ENCODE measurements around the gene CKM.
"Not testable (repeated sequence)": the region's sequence is repeated elsewhere in the genome, so short reads cannot be mapped to it uniquely, and the experiment has no call there.

The CKM gene

GRCh38 chr19:45340899-45341453 is 18.3 kb upstream of the CKM start:
- Histone ChIP-seq H3K4me1 (ENCODE audit: low read length) (peaks cover 3% of the 10 kb centered on the region; the same call in 1 of the 2 replicates), H3K36me3 (replicated peaks; ENCODE audit: low read depth, low read length) (no peaks in the 10 kb centered on the region), H2AFZ (ENCODE audit: low read depth, low read length) (no peak overlapping the region), H3K4me3 (ENCODE audit: low read length) (no peak overlapping the region), H3K9me3 (ENCODE audit: insufficient read depth, low read length) (no peaks in the 10 kb centered on the region), H3K27ac (ENCODE audit: low read length) (no peak overlapping the region), H4K20me1 (ENCODE audit: insufficient read depth, low read length) (no peaks in the 10 kb centered on the region), H3K27me3 (ENCODE audit: low read depth, low read length) (no peaks in the 10 kb centered on the region), H3K4me2 (ENCODE audit: low read length) (no peak overlapping the region), H3K79me2 (ENCODE audit: low read length) (no peaks in the 10 kb centered on the region), H3K9ac (ENCODE audit: low read length) (no peak overlapping the region)
- no peak for TF ChIP-seq EZH2phosphoT487 (IDR thresholded peaks at IDR 0.05; ENCODE audit: low read depth)
- no peak for TF ChIP-seq CTCF (IDR thresholded peaks at IDR 0.05; ENCODE audit: low read depth, low read length)

GRCh38 chr19:45340232-45340898 is 17.7 kb upstream of the CKM start, which contains the start of gene KLC3:
KLC3 (plus strand) TSS chr19:45340750; CDS start chr19:45345542, 4,792 bp downstream.
- Histone ChIP-seq H3K4me1 (ENCODE audit: low read length) (peaks cover 3% of the 10 kb centered on the region; the same call in 1 of the 2 replicates), H3K9me3 (ENCODE audit: insufficient read depth, low read length) (no peaks in the 10 kb centered on the region), H4K20me1 (ENCODE audit: insufficient read depth, low read length) (no peaks in the 10 kb centered on the region), H3K79me2 (ENCODE audit: low read length) (no peaks in the 10 kb centered on the region), H3K27ac (ENCODE audit: low read length) (no peak within 1 kb of the TSS), H3K9ac (ENCODE audit: low read length) (no peak within 1 kb of the TSS), H3K4me2 (ENCODE audit: low read length) (no peak within 1 kb of the TSS), H3K36me3 (replicated peaks; ENCODE audit: low read depth, low read length) (no peaks in the 10 kb centered on the region), H3K4me3 (ENCODE audit: low read length) (no peak within 1 kb of the TSS), H3K27me3 (ENCODE audit: low read depth, low read length) (no peaks in the 10 kb centered on the region), H2AFZ (ENCODE audit: low read depth, low read length) (no peak within 1 kb of the TSS)
- TF ChIP-seq EZH2phosphoT487 (IDR thresholded peaks at IDR 0.05; ENCODE audit: low read depth) (no peak), CTCF (IDR thresholded peaks at IDR 0.05; ENCODE audit: low read depth, low read length) (no peak)

GRCh38 chr19:45339629-45340028 is 17.0 kb upstream of the CKM start:
- Histone ChIP-seq H3K36me3 (replicated peaks; ENCODE audit: low read depth, low read length) (no peaks in the 10 kb centered on the region), H3K27me3 (ENCODE audit: low read depth, low read length) (no peaks in the 10 kb centered on the region), H3K27ac (ENCODE audit: low read length) (no peak overlapping the region), H3K4me3 (ENCODE audit: low read length) (no peak overlapping the region), H3K4me2 (ENCODE audit: low read length) (no peak overlapping the region), H3K9me3 (ENCODE audit: insufficient read depth, low read length) (no peaks in the 10 kb centered on the region), H3K4me1 (ENCODE audit: low read length) (peaks cover 3% of the 10 kb centered on the region; the same call in 1 of the 2 replicates), H2AFZ (ENCODE audit: low read depth, low read length) (no peak overlapping the region), H3K79me2 (ENCODE audit: low read length) (no peaks in the 10 kb centered on the region), H4K20me1 (ENCODE audit: insufficient read depth, low read length) (no peaks in the 10 kb centered on the region), H3K9ac (ENCODE audit: low read length) (no peak overlapping the region)
- TF ChIP-seq EZH2phosphoT487 (IDR thresholded peaks at IDR 0.05; ENCODE audit: low read depth) (no peak), CTCF (IDR thresholded peaks at IDR 0.05; ENCODE audit: low read depth, low read length) (no peak)

GRCh38 chr19:45336696-45337251 is 14.1 kb upstream of the CKM start:
- H3K27me3 ChIP-seq (ENCODE audit: low read depth, low read length) = no peaks in the 10 kb centered on the region
- no peaks in the 10 kb centered on the region for H3K9me3 ChIP-seq (ENCODE audit: insufficient read depth, low read length)
- no peak overlapping the region for H3K27ac ChIP-seq (ENCODE audit: low read length)
- no peaks in the 10 kb centered on the region for H3K36me3 ChIP-seq (replicated peaks; ENCODE audit: low read depth, low read length)
- no peak overlapping the region for H3K4me3 ChIP-seq (ENCODE audit: low read length)
- no peak overlapping the region for H3K4me2 ChIP-seq (ENCODE audit: low read length)
- peaks cover 3% of the 10 kb centered on the region; the same call in 1 of the 2 replicates for H3K4me1 ChIP-seq (ENCODE audit: low read length)
- no peak overlapping the region for H3K9ac ChIP-seq (ENCODE audit: low read length)
- no peak for TF ChIP-seq EZH2phosphoT487 (IDR thresholded peaks at IDR 0.05; ENCODE audit: low read depth)
- TF ChIP-seq CTCF (IDR thresholded peaks at IDR 0.05; ENCODE audit: low read depth, low read length) = no peak
- H2AFZ ChIP-seq (ENCODE audit: low read depth, low read length) = no peak overlapping the region
- H4K20me1 ChIP-seq (ENCODE audit: insufficient read depth, low read length) = no peaks in the 10 kb centered on the region
- no peaks in the 10 kb centered on the region for H3K79me2 ChIP-seq (ENCODE audit: low read length)

GRCh38 chr19:45334881-45335280 is 12.2 kb upstream of the CKM start:
- H3K4me3 ChIP-seq (ENCODE audit: low read length); H3K36me3 ChIP-seq (replicated peaks; ENCODE audit: low read depth, low read length); H3K27ac ChIP-seq (ENCODE audit: low read length); H3K4me1 ChIP-seq (ENCODE audit: low read length); H2AFZ ChIP-seq (ENCODE audit: low read depth, low read length); H3K9me3 ChIP-seq (ENCODE audit: insufficient read depth, low read length); H4K20me1 ChIP-seq (ENCODE audit: insufficient read depth, low read length); H3K79me2 ChIP-seq (ENCODE audit: low read length); H3K27me3 ChIP-seq (ENCODE audit: low read depth, low read length); H3K9ac ChIP-seq (ENCODE audit: low read length); H3K4me2 ChIP-seq (ENCODE audit: low read length): not testable (repeated sequence)

Measured in OCI-LY3 (cell line).